ENCODE data around the gene DPPA4.

- TF ChIP-seq SP1 (CRISPR knock-in tag; conservative IDR thresholded peaks at IDR 0.05) (no peak), FOXJ3 (CRISPR knock-in tag; IDR thresholded peaks at IDR 0.05; ENCODE audit: borderline replicate concordance) (no peak), CTCF (IDR thresholded peaks at IDR 0.05) (no peak), TEAD4 (CRISPR knock-in tag; IDR thresholded peaks at IDR 0.05) (no peak), AR (CRISPR knock-in tag; IDR thresholded peaks at IDR 0.05) (no peak), ELF4 (CRISPR knock-in tag; IDR thresholded peaks at IDR 0.05; ENCODE audit: low read depth) (no peak), MAX (CRISPR knock-in tag; IDR thresholded peaks at IDR 0.05) (no peak), TP53 (CRISPR knock-in tag; IDR thresholded peaks at IDR 0.05) (no peak), NFE2L1 (CRISPR knock-in tag; IDR thresholded peaks at IDR 0.05) (no peak), USF2 (CRISPR knock-in tag; IDR thresholded peaks at IDR 0.05) (no peak), HMGXB4 (CRISPR knock-in tag; IDR thresholded peaks at IDR 0.05) (no peak), CBFB (CRISPR knock-in tag; IDR thresholded peaks at IDR 0.05; ENCODE audit: low read depth) (no peak), IRF1 (CRISPR knock-in tag; IDR thresholded peaks at IDR 0.05) (no peak)
Observed at GRCh38 chr3:109385442-109386318, 48.3 kb upstream of the DPPA4 start.
